ENCODE results near the gene LARP4B.
"Not testable (repeated sequence)": the region's sequence is repeated elsewhere in the genome, so short reads cannot be mapped to it uniquely, and the experiment has no call there.

The LARP4B gene

DNA sequence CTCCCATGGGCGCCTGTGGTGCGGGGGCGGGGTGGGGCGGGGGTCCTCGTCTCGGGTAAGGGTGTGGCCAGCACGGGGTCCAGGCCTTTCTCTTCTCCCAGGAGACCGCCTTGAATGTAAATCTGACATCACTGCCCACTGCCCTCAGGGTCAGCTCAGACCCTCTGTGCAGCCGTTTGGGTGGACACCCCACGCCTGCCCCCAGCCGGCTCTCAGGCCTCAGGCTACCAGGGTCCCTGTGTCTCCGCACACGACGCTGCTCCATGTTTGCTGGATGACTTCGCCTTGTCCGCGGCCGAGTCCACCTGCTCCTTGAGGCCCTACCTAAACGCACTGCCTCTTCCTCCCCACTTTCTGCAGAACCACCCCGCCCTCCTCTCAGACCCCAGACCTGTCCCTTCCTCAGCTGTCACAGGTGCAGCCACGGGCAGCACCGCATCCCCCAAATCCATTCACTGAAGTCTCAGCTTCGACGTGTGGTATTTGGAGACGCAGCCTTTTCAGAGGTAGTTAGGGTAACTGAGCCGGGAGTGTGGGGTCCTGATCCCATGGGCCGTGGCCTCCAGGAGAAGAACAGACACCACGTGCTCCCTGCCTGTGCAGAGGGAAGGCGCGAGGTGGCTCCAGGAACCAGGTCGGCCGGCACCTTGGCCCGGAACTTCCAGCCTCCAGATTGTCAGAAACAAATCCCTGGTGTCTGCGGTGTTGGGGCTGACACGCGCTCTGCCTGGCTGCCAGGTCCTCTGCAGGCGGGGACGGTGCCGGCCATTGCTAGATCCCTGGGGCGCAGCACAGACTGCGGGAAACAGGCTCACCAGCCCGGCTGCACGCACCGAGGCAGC is 144.7 kb downstream of the LARP4B start:
- no peak for DNase-seq (ENCODE audit: low spot score)

DNA sequence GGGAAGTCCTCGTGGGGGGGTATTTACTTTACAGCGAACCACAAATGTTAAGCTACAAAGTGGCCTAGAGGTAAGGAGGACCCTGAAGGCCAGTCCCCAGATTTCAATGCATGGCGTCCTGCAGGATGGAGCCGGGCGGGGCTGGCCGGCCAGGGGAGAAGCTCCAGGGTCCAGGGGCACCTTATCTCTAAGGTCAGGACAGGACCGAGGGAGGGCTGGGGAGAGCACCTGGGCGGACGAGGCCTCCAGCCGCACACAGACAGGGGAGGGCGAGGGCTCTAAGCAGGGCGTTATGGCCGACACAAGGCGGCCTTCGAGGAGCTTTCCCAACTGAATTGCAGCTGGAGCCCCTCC is 145.7 kb downstream of the LARP4B start:
- DNase-seq (ENCODE audit: low spot score) = no peak

DNA sequence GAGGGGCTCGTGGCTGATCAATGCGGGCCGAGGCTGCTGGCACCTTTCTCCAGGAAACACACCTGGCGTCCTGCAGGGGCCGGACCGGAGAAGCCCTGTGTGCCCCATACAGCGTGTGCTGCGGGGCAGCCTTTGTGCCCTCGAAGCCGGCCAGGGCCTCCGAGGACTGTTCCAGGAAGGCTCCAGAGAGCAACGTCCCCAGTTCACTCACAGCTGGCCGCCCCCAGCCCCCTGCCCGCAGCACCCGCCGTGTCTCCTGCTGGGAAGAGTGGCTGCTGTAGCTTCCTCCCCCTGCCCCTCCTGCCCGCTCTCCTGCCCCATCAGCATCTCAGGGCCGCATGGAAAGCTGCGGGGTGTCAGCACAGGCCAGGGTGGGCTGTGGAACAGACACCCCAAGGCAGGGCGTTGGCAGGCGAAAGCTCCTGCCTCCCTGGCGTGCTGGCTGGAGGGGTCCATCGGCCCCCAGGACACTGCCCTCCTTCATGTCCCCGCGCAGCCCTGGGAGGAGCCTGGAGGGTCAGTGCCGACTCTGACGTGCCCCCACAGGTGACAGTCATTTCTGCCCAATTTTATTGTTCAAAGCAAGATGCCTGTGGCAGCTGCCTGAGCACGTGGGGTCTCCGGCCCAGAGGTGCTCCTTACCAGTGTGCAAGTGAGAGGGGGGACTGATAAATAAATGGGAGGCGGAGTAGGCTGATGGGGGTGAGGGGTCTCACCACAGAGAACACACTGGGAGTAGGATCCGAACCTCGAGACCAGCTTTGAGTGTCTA is 146.2 kb downstream of the LARP4B start:
- DNase-seq (ENCODE audit: low spot score) = no peak

DNA sequence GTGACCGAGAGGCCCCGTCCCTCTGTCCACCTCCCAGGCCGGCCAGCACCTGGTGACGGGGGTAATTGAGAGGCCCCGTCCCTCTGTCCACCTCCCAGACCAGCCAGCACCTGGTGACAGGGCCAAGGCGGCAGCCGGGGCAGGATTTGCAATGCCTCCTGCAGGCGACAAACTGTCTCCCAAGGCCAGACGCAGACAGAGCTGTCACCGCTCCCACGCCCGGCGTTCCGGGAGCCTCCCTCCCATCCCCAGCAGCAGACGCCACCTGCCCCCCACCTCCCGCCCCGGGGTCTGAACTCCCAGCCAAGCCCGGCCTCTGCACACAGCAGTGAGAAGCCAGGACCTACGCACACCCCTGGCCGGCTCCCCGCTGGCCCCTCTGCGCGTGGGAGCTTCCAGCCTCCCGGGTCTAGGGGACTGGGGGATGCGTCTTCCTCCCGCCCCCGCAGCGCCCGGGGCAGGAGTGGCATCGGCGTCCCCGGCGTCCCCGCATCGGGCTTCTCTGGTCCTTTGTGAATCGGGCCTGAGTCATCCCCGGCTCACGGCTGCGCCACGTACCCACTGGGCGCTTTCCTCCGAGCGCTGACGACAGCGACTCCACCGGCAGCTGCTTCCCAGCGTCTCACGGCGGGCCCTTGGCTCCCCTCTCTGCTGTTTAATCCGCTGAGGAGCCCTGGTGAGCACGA is 147.0 kb downstream of the LARP4B start:
- DNase-seq (ENCODE audit: low spot score) = no peak

DNA sequence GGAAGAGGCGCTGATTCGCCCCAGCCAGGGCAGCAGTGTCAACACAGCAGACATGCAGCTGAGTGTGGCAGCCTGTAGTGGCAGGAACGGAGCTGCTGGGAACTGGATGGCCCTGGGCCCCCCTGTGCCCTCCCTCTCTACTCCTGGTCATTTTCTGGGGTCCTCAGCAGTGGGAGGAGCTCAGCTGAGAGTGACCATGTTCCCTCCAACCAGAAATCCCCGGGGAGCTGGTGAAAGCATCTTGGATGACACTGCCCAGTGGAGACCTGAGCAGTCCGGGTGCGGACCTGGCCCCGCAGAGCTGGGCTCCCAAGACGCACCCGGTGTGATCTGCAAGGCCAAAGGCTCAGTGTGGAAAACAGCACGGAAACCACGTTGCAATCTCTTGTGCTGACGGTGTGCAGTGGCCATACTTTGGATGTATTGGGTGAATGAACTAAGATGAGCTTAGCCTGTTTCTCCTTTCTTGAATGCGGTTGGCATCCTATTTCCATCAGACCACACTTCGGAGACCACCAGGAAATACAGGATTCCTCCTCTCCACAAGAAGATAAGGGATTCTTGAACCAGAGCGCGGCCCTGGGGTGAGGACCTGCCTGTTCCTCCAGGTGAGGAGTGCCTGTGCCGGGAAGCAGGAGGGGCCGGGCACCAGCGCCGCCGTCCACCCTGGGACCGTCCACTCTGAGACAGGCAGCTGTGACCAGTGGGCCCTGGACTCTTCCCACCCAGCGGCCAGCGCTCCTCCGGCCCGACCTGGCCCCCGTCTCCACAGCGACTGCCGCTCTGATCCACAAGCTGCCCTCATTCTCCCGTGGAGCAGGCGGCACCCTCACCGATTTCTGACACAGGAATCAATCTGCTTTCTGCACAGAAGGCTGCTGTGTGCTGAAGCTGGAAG is 148.5 kb downstream of the LARP4B start:
- DNase-seq (ENCODE audit: low spot score) = no peak

DNA sequence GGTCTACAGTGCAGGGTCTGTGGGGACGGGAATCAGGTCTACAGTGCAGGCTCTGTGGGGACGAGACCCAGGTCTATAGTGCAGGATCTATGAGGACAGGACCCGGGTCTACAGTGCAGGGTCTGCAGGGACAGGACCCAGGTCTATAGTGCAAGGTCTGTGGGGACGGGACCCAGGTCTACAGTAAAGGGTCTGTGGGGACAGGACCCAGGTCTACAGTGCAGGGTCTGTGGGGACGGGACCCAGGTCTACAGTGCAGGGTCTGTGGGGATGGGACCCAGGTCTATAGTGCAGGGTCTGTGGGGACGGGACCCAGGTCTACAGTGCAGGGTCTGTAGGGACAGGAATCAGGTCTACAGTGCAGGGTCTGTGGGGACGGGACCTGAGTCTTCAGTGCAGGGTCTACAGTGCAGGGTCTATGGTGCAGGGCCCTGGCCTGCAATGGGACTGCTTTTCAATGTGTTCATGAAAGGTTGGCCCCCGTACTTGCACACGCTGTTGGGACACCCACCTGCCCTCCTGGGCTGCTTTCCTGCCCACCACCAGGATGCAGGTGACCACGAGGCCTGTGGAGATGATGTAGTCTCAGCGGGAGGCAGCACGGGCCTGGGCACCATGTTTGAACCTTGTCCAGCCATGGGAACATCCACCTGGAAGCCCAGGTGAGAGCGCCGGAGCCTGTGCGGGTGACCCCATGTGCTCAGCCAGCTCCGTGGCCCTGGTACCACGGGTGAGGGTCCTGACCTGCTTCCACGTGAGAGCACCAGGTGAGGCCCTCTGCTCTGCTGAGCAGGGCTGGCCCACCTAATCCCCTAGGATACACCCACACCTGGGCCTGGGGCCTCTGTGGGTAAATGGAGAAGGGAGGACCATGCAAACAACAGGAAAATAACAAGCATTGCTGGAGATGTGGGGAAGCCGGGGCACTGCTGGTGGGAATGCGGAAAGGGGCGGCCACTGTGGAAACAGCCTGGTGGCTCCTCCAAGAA is 150.7 kb downstream of the LARP4B start:
- no peak for DNase-seq (ENCODE audit: low spot score)

DNA sequence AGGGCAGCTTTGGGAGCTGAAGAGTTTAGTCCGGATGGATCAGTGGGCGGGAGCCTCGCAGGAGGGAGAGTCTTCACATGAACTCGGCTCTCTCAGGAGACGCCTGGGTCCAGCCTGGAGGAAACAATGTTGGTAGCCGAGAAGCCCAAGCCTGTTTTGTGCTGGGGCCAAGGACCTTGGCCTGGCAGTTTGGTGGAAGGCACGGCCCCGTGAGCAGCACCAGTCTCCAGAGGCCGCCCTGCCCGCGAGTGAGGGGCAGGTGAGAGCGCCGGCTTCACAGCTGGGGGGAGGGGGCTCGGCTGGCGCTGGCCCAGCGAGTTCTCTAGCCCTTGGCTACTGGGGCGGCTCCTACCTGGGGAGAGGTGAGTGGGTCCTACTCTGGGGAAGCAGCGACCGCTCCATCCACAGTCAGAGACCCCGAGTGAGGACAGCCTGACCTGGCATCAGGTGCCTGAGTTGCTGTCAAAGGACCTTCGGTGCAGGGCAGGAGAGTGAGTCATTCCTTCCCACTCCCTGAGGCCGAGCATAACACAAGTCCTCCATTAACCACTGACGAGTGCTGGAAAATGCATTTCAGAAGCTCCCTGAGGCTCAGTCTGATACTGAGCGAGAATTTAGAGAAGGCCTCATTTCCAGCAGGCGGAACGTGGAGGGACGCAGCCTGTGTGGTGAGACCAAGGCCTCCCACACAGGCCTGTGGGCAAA is 152.7 kb downstream of the LARP4B start:
- DNase-seq (ENCODE audit: low spot score) = no peak

DNA sequence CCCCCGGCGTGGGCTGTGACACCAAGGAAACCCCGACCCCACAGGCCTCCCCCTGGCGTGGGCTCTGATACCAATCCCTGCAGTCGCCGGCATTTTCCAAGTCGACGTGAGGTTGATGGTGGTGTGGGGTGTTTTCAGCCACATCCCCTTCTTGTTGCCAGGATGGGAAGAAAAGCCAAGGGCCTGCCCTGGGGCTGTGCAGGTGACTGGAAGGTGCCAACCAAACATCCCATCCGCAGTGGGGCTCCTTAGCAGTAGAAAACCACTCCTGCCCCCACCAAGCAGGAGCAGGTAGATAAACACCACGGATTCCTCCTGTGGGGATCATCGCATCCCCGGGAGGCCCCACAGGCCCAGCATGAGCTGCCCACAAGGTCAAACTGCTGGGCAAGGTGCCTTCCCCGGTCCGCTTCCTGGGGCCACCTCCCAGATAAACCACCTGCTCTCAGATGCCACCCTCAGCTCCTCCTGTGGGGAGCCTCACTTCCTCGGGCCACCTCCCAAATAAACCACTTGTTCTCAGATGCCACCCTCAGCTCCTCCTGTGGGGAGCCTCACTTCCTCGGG is 153.5 kb downstream of the LARP4B start:
- no peak for DNase-seq (ENCODE audit: low spot score)

DNA sequence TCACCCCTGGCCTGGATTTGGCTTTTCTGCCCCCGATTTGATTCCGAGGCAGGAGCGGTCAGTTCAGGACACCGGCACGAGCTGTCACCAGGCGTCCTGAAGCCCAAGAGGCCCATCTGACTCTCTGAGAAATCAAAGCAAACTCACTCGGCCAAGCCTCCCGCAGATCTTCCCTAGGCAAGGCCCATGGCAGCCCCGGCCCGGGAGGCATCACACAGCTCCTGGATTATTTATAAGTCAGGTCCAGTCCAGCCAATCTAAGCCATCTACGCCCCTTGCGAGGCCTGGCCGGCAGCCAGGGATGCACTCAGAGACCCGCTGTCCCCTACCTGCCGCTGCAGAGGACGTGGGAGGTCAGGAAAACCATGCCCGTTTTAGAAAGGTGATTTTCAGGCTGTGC is 154.7 kb downstream of the LARP4B start:
- no peak for DNase-seq (ENCODE audit: low spot score)

DNA sequence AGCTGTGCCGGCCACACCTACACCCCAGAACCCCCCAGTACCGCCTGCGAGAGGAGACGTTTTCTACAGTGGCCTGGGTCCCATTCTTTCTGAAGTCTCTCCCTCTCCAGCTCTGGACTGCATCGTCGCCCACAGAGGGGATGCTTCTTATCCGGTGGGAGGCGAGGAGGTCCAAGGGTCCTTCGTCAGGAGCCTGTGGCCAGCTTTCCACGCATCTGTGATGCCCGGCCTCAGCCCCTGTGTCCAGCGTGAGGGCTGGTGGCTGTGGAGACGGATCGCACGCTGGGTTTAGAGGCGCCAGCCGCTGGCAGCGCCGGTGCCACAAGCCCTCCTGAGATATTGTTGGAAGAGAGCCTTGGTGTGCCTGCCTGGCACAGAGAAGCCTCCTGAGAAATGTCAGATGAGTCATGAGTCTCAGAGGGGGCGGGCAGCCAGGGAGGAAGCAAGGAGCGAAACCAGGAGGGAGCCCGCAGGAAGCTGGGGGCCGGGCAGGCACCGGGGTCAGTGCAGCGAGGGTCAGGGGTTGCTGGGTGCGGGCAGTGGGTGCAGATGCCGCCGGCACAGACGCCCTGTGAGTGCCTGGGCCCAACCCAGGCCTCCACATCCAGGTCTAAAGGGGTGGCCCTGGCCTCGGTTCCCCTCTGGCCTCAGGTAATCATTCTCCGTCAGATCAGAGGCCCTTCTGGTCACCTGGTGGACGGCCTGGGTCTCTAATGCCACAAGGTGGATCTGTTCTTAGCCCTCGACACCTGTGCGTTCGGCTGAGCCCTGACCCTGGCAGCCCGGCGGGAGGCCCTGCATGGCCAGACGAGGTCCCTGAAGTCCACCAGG is 156.0 kb downstream of the LARP4B start:
- DNase-seq (ENCODE audit: low spot score) = no peak

DNA sequence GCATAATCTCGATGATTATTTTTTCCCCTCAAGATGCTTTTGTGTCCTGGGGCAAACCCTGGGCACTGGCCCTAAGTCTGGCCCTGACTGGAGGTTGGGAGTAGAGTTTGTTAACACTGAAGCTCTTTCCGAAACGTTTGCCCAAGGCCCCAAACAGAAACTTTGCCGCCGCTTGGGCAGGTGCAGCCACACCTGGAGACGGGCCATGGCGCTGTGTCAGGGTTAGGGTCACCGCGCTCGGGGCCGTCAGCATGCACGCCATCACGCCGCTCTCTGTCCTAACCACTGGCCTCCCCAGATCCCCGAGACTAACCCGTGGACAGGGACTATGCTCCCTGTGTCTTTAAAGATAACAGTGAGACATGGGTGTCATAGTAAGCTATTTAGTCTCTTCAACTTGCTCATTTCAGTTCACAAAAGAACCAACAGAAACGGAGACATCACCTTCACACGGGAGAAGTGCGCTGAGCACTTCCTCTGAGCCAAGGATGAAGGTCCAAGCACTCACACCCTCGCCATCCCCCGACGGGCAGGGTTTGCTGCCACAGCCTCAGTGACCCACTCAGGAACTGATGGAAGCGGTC is 156.8 kb downstream of the LARP4B start:
- DNase-seq (ENCODE audit: low spot score) = no peak

DNA sequence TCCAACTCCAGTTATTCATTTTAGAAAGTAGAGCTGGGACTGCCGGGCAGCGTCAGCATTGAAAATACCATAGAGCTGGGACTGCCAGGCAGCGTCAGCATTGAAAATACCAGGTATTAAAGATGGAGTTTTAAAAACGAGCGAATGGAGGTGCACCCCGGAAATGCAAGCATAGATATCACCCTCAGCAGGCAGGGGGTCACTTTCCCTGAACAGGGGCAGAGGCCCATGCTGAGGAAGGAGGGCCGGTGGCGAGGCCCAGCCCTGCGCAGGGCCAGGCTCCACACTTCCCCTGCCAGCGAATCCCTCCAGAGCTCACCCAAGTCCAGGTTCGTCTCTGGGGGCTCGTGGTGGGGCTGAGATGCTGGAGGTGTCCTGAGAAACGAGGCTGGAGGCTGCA is 157.3 kb downstream of the LARP4B start:
- no peak for DNase-seq (ENCODE audit: low spot score)

DNA sequence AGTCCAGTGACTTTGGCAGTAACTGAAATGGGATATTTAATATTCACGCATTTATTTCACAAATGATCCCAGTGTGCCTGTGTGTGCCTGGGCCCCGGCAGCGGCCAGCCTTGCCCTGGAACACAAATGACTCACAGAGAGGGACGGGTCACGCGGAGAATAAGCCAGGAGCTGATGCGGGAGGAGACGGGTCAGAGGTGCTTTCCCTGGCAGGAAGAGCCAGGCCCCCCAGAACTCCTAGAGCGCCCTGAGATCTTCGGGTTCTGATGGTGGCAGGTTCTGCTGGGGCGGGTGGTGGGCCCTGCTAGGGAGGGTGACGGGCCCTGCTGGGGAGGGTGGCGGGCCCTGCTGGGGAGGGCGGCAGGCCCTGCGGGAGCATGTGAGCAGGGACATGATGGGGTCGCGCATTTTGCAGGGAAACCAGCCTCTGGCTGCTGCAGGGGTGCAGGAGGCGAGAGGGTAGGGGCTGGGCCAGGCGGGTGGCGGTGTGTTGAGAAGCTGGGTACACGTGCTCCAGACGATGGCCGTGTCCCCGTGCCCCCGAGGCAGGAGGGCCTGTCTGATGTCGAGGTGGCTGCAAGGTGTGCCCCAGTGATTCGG is 157.8 kb downstream of the LARP4B start:
- no peak for DNase-seq (ENCODE audit: low spot score)

DNA sequence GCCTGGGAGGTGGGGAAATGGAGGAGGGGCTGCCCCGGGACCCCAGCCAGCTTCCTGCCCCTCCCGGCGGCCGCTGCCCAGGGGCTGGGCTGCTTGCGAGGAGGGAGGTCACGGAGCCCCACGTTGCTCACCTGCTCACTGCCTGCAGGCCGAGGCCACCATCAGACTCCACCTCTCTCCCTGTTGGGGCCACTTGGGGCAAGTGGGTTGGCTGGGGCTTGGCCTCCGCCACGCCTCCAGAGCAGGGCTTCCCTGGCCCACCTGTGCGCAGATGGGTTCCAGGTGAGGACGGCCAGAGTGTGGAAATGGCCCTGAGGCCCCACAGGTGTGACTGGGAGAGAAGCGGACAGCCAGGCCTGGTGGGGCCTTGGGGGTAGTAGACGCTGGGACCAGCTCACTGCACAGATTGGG is 159.3 kb downstream of the LARP4B start:
- no peak for DNase-seq (ENCODE audit: low spot score)

DNA sequence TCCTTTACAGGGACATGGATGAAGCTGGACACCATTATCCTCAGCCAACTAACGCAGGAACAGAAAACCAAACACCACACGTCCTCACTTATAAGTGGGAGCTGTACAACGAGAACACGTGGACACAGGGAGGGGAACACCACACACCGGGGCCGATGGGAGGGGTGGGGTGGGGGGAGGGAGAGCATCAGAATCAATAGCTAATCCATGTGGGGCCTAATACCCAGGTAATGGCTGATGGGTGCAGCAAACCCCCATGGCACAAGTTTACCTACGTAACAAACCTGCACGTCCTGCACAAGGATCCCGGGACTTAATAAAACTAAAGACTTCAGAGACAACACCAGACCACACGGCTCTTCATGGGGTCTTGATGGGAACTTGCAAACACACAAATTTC is 159.9 kb downstream of the LARP4B start:
- no peak for DNase-seq (ENCODE audit: low spot score)

DNA sequence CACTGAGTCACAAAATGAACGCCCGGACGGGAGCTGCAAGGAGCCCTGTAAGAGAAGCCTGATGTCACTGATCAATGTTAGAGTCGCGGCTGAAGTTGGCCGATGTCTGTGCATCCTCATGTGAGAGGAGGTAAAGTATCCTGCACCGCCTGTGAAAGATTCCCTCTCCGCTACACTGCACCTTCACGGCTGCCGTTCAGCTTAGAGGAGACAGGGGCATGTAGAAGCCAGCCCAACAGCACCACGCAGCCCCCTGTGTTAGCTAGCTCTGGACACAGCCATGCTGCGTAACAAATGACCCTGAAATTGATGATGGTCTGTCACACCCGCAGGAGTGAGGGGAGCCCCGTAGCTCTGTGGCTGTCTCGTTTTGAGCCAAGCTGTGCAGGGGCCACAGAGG is 160.5 kb downstream of the LARP4B start:
- no peak for DNase-seq (ENCODE audit: low spot score)

DNA sequence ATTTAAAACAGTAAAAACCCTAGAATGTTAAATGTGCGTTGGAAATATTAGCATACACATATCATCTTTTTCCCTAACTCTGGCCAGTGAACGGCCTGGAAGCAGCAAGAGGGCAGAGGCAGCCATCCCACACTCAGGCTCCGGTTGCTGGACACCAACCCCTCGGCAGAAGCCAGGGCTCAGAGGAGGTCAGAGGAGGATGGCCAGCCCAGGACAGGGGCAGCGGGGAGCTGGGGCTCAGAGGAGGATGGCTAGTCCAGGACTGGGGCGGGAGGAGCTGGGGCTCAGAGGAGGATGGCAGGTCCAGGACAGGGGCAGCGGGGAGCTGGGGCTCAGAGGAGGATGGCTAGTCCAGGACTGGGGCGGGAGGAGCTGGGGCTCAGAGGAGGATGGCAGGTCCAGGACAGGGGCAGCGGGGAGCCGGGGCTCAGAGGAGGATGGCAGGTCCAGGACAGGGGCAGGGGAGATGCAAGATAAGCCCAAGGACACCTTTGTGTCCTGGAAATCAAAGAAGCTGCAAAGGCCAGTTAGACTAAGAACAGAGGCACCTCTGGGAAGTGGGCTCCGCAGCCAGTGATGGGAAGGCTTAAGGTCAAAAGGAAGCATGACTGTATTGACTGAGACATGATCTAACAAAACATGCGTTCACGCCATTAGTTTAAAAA is 161.3 kb downstream of the LARP4B start:
- DNase-seq (ENCODE audit: low spot score) = not testable (repeated sequence)
